ENCODE results near the gene NEB.
"Not testable (repeated sequence)": the region's sequence is repeated elsewhere in the genome, so short reads cannot be mapped to it uniquely, and the experiment has no call there.

The NEB gene

DNA sequence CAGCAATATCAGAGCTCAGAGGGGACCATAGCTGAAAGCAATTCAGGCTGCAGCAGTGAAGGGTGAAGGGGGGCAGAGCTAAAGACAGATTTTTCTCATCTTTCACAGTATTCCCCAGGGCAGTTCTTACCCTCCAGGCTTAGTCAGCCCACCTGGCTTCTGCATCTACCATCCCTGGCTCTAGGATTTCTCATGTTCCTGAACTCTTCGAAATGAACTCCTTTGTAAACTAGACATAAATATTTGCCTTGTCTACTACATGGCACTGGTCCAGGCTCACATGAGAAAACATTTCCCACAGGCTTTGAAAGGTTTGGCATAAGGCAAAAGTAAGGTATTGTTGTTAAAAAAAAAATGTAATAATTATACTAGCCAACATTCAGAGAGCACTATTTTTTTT lies 23.6 kb upstream of the NEB start:
- DNase-seq: no peak

GRCh38 chr2:151756820-151757219 lies 22.5 kb upstream of the NEB start:
- no peak for DNase-seq

GRCh38 chr2:151754253-151754897 lies 20.1 kb upstream of the NEB start:
- no peak for DNase-seq

GRCh38 chr2:151753540-151753939 lies 19.3 kb upstream of the NEB start:
- no peak for DNase-seq

- DNase-seq: not testable (repeated sequence)
These were observed 11.0 kb upstream of the NEB start for GRCh38 chr2:151745261-151745660.

DNA sequence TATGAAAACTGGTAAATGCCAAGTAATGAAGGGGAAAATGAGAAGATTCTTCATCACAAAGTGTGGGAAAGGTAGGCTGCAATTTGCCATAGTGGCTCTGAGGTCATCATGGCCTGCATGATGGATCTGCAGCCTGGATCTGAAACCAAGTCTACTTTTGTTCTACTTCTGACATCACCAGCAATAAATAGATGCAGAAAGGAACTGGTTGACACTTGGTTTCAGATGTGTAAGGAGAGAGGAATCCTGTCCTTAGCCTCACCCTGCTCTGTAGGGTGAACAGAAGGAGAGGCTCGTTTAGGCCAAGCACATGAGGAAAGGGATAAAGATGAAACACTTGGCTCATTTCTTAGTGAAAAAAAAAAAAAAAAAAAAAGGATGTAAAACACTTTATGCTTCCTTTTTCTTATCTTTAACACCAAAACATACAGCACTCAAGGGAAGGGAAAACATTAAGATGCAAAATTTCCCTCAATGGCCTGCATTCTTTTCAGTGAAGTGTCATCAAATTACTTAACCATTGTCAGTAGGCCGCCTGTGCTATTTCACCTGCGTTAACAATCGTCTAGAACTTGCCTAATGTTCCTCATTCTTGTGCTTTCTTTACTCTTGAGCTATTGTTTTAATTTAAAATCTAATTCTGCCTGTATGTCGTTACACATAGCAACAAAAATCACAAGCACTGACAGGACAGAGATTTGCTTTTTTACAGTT lies 3.9 kb downstream of the NEB start:
- DNase-seq: no peak

DNA sequence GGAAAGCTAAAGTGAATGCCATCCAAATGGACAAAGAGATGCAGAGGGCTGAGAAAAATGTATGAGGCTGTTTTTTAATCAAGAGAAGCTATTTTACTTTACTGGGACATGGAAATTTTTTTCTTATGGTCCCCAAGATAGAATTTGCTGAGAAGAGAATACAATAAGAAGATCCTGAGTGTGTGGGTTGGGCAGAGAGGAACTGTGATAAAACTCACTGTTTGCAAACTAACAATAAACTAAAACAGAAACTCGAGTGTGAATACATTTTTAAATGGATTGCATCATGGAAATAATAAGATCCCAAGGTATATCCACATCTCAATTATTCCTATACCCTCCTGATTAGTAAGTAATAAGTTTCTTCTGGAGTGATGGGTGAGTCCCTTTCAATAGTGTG lies 4.4 kb downstream of the NEB start:
- DNase-seq: no peak

DNA sequence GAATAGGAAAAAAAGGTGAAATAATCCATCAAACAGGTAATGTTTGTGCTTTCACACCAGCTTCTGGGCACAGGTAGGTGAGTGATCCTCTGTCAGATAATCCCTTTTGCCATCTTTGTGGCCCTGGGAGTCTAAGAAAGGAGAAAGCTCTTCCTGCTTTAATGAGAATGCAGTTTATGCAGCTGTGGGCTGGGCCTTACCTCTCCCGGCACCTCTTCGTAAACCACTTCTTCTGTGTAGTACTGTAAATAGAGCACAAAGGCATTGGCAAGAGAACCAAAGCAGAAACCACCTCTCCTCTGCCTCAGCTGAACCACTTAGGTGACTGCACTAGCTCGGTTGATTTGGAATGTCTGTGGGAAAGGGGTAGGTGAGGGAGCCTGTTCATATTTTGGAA lies 4.9 kb downstream of the NEB start:
- no peak for DNase-seq

DNA sequence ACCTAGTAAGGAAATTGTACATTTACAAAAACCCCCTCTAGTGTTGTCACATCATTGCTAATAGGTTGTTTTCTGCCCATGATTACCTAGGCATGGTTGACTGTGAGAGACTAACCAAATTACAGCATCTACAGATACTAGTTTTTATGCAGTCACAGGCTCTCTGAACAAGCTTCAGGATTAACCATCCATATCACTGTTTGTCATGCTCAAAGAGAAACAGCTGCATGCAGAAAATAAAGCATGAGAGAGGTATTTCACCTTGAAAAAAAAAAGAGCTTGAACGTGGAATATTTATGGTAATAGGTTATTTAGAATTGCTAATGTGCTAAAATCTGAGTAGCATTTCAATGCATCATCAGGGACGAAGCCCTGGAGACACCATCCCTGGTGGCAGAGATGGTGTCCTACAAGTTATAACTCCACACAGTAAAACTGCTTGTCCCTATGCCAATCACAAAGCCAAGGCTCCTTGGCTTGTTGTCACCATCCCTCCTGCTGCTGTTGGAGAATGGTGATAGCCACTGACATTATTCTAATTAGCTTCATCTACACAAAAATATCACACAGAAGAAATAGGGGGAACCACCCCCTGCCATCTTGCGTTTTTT lies 5.4 kb downstream of the NEB start:
- DNase-seq: no peak

- no peak for DNase-seq
These were observed 6.4 kb downstream of the NEB start for GRCh38 chr2:151727593-151728552.

DNA sequence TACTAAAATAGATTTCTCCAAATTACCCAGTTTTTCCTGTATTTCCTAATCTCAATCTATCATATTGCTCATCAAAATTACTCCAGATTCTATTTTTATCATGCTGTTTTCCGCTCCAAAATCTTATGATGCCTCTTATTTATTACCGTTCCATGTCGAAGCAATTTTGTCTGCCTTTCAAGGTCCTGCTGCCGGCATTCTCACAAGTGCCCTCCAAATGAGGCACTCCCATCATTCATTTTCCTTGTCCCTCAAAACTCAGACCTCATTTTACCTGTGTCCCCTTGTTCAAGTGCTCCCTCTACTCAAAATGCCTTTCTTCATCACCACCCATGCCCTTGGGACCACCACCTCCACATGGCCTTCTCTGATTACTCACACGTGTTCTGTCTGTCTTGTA lies 13.1 kb downstream of the NEB start:
- DNase-seq: no peak

GRCh38 chr2:151720521-151720920 lies 13.8 kb downstream of the NEB start:
- no peak for DNase-seq

- DNase-seq: no peak
These were observed 15.5 kb downstream of the NEB start for GRCh38 chr2:151718796-151719195.

DNA sequence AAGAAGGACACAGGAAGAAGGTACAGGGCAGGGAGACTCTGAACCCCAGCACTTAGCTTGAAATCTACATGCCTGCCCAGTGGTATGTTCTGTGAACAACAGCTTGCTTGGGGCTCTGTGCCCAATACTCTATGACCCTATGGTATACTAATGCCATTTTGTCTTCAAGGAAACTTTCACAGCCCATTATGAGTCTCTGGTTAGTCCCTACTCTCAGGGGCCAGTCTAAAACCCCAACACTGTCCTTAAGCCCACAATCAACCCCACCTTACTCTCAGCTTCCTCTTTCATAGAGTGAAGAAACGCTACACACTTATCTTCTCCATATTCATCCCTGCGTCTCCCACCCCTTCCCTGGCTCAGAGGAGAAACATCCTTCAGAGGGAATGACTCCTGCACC lies 16.0 kb downstream of the NEB start:
- DNase-seq: no peak

GRCh38 chr2:151716721-151717120 lies 17.6 kb downstream of the NEB start:
- no peak for DNase-seq

GRCh38 chr2:151713291-151713903 lies 20.9 kb downstream of the NEB start:
- no peak for DNase-seq

DNA sequence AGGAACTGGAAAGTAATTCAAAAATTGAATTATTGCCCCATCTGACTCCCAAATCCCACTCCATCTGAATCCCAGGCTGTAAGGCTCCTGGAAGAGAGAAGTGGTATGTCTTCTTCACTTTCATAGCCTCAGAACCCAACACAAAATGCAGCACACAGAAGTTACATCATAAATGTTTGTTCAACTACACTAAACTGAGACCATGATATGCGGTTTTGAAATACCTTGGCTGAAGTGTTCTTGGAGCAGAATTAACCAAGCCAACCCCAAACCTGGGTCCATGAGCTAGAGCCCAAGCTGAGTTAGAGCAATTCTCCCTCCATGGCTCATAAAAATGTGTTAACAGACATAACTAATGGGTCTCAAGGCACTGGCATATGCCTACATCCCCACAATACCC lies 23.3 kb downstream of the NEB start:
- DNase-seq: no peak

DNA sequence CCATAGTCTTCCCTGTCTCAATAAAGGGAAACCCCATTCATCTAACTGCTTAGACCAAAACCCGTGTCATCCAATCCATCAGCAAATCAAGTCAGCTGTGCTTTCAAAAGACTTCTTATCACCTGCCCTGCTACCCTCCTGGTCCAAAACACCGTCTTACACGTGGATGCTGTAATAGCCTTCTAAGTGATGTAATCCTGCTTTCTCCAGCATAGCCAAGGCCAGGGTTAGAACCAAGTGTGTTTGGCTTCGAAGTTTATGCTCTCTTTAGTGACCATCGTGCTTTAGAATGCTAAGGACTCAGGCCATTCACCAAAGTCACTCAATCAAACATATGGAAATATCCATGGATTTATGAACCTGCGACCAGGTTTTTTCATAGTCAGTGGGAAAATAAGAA lies 25.5 kb downstream of the NEB start:
- DNase-seq: no peak

DNA sequence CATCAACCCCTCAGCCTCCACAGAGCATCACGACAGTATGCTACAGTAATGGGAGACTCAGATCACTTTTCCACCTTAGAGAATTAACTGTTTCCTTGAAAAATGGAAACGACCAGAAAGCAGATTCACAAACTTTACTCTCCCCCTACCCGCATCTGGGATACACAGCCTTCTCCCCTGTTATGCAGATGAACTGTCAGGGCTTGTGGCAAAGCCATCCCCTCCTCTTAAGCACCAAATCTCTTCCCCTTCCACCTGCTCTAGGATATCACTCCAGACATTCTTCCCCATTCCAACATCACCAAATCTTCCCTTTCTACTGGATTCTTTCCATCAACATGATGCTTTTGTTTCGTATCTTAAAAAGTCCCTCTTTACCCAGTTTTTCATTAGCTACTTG lies 26.4 kb downstream of the NEB start:
- DNase-seq: no peak

DNA sequence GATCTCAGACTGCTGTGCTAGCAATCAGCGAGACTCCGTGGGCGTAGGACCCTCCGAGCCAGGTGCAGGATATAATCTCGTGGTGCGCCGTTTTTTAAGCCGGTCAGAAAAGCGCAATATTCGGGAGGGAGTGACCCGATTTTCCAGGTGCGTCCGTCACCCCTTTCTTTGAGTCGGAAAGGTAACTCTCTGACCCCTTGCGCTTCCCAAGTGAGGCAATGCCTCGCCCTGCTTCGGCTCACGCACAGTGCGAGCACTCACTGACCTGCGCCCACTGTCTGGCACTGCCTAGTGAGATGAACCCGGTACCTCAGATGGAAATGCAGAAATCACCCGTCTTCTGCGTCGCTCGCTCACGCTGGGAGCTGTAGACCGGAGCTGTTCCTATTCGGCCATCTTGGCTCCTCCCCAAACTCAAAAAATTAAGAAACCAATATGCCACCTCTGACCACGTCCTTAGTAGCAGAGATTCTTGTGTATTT lies 29.8 kb downstream of the NEB start:
- not testable (repeated sequence) for DNase-seq

DNA sequence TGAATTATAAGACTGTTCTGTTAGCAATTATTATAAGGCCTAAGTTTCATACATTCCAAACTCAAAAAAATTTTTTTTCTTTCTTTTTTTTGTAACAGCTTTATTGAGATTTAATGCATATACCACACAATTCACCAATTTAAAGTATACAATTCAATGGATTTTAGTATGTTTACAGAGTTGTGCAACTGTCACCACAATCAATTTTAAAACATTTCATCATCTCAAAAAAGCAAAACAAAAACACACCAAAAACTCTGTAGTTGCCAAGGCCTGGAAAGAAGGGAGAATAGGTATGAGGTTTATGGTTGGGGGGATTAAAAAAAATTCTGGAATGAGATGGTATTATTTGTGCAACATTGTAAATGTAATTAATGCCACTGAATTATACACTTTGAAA lies 36.1 kb downstream of the NEB start:
- not testable (repeated sequence) for DNase-seq

- DNase-seq: no peak
These were observed 38.5 kb downstream of the NEB start for GRCh38 chr2:151695778-151696177.

GRCh38 chr2:151691631-151692030 lies 42.6 kb downstream of the NEB start:
- no peak for DNase-seq

All from NCI-H510A (cell line).